A172 (cell line): Measurements from ENCODE around the gene UBE3B. TPM values are rescaled to one million over a fixed set of nuclear protein-coding genes. Genes with fewer than 3 reads are reported as not detected.
"Not testable (repeated sequence)": the region's sequence is repeated elsewhere in the genome, so short reads cannot be mapped to it uniquely, and the experiment has no call there.

Source experiments
- DNase-seq: peaks from one replicate; pipeline ENCODE4 v3.0.0-alpha.2; 2015; ENCODE audit warnings: low spot score
- total RNA-seq: library from RNA; depleted of rRNA; stranded (reverse); fragments of >200 nt; shearing (Covaris generic); gene quantifications from 2 replicates; pipeline ENCODE4 v1.2.3, GENCODE V29; 2014

Gene UBE3B
- total RNA-seq, 1 experiment from 2014 or later, result 30.2 TPM

- no peak for DNase-seq
Measured at GRCh38 chr12:109473006-109473405, 4.4 kb upstream of the UBE3B start.

GRCh38 chr12:109473526-109474270 lies 3.7 kb upstream of the UBE3B start:
- not testable (repeated sequence) for DNase-seq

GRCh38 chr12:109475121-109475520 lies 2.3 kb upstream of the UBE3B start:
- DNase-seq, result no peak

- DNase-seq, result no peak
Measured at GRCh38 chr12:109475993-109476806, 1.2 kb upstream of the UBE3B start.

GRCh38 chr12:109476807-109477184 lies 638 bp upstream of the UBE3B start:
- DNase-seq, result no peak

- no peak for DNase-seq
Measured at GRCh38 chr12:109477963-109478315, 505 bp downstream of the UBE3B start.

GRCh38 chr12:109479761-109480160 lies 2.3 kb downstream of the UBE3B start:
- DNase-seq, result no peak

- DNase-seq, result no peak
Measured at GRCh38 chr12:109480356-109480755, 2.9 kb downstream of the UBE3B start.

GRCh38 chr12:109481863-109482262 lies 4.4 kb downstream of the UBE3B start:
- no peak for DNase-seq

- no peak for DNase-seq
Measured at GRCh38 chr12:109482491-109482890, 5.1 kb downstream of the UBE3B start.

GRCh38 chr12:109482894-109483293 lies 5.5 kb downstream of the UBE3B start:
- no peak for DNase-seq

GRCh38 chr12:109483346-109483745 lies 5.9 kb downstream of the UBE3B start:
- DNase-seq, result no peak

GRCh38 chr12:109485201-109485600 lies 7.8 kb downstream of the UBE3B start:
- no peak for DNase-seq

GRCh38 chr12:109487181-109488050 lies 10.0 kb downstream of the UBE3B start:
- no peak for DNase-seq

GRCh38 chr12:109488051-109488665 lies 10.7 kb downstream of the UBE3B start:
- no peak for DNase-seq

- DNase-seq, result no peak
Measured at GRCh38 chr12:109489016-109489954, 11.9 kb downstream of the UBE3B start.

GRCh38 chr12:109489955-109490565 lies 12.6 kb downstream of the UBE3B start:
- no peak for DNase-seq

GRCh38 chr12:109491671-109492070 lies 14.2 kb downstream of the UBE3B start:
- no peak for DNase-seq

GRCh38 chr12:109492371-109492770 lies 14.9 kb downstream of the UBE3B start:
- no peak for DNase-seq

- DNase-seq, result no peak
Measured at GRCh38 chr12:109493090-109493489, 15.7 kb downstream of the UBE3B start.
